Fibroblast of skin of scalp (primary cell): ENCODE data around the gene FBLN2.

Experiments used
- DNase-seq: peaks from one replicate; pipeline ENCODE4 v3.0.0-alpha.2; 2013

Gene FBLN2

DNA sequence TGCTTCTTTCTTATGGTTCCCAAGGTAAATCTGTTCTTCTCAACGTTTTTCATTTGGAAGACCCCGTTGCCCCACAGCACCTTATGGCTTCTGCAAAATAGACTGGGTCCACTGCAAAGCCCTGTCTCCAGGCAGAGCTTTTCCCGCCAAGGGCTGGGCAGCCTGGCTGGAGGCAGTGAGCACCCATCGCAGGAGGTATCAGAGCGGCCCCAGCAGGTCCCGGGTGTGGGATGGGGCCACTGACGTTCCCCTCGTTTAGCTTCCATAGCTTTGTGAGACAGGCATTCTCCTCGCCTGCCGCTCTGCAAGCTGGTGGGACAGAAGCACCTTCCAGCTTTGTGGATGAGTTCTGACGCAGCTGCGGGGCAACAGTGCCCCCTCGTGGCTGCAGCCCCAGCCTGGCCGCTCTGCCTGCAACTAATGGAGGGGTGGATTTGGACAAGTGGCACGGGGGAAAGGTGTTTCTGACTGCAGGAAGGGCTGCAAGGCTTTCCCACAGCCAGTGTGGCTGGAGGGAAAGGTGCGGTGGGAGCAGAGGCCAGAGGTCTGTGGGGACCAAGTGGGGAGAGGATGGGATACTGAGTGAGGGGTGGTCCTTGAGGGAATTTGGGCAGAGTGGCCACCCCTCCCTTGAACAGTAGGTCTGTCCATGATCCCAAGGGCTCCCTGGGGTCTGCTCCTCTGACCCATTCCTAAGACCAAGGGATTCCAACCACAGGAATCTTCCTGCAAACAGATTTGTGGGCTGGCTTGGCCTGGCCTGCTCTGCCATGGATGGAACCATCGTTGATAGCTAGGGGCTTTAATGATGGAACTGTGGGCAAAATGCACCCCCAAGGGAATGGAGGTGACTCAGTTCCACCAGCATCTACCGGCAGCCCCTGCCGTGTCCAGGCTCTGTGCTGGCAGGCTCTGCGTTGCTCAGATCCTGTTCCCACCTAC lies 99.4 kb downstream of the FBLN2 start:
- peak; percentile 83 for DNase-seq

DNA sequence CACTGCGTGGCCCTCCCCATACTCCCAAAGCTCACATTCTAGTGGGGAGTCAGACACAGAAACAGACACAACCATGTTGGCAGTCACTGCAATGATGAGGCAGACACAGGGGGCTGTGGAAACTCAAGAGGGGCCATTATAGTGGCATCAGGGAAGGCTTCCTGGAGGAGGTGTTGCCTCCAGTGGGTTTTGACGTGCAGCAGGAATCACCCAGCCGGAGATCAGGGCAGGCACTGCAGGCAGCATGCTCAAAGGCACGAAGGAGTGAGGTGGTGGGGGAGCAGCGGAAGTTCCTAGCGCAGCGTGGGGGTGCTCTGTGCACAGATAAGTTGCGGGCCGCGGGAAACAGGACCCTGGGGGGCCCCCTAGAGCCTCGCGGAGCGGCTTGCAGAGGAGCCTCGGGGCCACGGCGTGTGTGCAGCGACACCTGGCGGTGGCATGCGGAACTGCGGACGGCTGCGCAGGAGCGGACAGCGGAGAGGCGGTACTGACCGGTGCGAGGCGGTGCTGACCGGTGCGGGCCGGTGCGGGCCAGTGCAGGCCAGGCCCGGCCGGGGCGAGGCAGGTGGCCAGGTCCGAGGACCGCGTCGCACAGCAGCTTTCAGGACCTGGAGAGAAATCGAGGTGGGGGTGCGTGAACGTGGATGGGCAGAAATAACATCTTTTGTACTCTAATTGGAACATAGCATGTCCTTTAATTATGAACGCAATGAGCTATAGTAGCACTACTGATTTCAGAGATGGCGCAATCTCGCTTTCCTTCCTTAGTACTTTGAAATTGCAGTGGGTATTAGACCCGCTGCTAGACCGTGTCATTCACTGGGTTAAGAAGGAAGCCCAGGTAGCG lies 101.5 kb downstream of the FBLN2 start:
- peak; percentile 78 for DNase-seq

DNA sequence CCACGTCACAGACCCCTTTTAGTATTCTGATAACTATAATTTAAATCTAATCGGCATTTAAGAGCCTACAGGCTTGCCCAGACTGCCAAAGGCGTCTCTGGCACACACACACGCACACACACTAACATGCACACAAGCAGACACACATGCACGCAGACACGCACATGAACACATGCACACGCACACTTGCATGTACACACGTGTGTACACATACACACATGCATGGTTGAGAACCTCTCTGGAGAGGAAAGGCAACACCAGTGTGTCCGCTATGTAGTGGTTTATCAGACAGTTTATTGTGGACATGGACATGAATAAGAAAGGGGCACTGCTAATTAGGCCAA lies 102.1 kb downstream of the FBLN2 start:
- no peak for DNase-seq

DNA sequence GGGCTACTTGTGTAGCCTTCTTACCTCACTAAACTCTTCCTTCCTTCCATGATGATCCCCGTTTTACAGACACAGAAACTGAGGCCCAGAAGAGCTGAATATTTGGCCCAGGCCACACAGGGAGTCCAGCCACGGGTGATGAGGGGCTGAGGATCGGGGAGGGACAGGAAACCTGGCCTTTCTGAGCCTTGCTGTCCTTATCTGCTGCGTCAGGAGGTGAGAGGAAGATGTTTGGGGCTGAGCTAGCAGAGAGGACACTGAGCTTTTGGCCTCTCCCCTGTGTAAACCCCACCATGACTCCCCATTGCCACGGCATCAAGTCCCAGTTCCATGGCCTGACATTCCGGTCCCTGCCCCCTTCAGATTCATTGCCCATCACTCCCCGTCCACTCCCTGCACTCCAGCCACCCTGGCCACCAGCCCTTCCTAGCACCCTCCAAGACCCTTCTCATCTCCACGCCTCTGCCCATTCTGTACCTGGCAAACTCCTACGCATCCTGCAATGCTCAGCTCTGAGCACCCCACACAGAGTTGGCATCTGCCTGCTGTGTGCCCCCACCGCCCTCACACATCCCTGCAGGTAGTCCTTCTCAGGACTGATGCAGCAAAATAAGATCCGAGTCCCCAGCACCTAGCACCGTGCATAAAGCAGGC lies 103.0 kb downstream of the FBLN2 start:
- no peak for DNase-seq

DNA sequence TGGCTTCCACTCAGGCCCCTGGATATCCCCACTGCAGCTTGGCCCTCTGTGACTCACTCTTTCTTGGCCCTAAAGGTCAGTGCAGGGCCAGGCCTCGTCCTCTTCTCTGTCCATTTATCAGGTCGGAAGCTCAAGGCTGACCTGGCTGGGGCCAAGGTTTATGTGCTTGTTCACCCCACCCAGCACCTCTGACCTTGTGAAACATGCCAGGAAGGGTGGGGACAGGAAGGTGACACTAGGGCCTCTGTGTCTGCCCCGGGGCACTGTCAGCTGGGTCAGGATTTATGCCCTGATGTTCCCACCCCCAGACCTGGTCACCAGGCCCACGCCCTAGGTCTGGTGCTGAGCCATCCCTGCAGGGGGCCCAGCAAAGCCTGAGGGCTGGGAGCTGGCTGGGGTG lies 103.8 kb downstream of the FBLN2 start:
- no peak for DNase-seq

DNA sequence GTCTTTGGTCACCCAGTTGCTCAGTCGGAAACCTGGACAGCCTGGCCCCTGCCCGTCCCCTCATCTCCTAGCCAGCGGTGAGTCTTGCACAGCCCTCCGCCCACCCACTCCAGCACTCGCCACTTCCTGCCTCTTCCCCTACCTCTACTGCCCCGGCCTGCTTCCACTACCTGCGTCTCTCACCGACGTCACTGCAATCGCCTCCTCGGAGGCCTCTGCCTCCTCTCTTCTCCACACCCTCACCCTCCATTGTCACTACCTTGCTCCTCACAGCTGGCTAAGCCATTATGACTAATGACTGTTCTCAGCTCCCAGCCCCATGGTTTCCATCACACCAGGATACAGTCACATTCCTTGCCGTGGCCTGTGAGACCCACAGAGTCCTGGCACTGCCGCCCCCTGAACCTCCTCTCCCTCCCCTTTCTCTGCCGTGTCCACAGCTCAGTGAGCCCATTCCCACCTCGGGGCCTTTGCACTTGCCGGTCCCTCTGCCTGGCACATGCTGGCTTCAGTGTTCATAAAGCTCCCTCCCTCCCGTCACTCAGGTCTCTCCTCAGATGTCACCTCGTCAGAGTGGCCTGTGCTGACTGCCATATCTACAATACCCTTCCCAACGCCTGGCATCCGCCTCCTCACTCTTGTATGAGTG lies 104.8 kb downstream of the FBLN2 start:
- DNase-seq: no peak

DNA sequence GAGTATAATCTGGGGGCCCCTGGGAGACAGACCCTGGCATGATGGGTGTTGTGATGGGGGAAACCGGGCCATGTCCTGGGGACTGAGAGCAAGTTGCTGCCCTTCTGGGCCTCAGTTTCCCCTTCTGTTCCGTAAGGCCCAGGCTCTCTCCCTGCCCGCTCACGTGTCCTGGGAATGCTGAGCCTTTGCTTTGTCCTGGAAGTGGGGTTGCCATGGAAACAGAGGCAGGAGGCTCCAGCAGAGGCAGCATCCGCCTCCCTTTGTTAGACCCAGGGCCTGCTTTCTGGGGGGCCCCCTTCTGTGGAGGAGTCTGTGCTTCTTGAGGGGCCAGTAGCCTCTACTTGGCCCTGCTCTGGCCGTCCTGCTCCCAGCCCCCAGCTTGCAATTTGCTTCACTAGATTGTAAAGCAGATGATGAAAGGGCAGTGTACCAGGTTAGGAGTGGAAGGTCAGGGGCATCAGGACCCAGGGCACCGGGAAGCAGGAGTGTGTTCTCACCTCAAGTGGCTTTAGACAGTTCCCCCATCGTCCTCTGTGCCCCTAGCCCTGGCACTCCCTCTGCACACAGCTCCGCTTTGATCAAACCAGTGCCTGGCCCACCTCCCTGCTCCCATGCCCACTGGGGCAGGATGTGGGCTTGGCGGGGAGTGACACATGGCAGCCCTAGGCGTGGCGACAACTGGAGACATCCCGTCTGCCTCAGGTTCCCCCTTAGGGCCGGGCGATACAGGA lies 105.6 kb downstream of the FBLN2 start:
- no peak for DNase-seq

DNA sequence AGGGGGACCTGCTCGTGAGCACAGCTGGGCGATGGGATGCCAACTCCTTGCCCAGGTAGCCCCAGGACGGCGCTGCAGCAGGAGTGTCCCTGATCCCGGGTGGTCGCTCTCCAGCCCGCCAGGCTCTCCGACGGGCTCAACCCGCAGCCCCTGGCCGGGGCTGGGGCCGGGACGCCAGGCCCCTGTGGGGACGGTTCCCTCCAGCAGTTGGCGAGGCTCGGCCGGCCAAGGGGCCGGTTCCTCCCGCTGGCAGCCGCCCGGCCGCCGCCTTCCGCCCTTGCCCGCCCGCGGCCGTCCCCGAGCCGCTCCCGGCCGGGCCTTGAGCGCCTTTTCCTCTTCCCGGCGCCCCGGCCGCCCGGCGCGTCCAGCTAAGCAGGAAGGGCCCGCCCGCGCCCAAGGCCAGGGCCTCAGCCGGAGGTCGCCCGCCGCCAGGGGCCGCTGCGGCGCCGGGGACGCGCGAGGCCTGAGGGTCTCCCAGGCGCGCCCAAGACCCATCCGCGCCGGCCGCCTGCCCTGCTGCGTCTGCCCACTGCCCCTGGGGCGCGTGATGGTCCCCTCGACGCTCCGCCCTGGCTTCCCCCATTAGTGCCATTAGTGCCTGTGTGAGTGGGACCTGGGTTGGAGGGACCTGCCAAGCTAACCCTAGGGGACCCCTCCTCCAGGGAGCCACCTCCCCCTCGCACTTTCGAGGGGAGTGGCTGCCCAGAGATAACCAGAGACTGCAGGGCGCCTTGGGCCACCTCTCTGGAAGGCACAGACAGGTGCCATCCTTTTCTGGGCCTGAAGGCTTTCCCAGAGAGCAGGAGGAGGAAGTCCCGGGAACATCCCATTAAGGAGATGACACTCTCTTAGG lies 106.4 kb downstream of the FBLN2 start:
- peak; percentile 45 for DNase-seq

DNA sequence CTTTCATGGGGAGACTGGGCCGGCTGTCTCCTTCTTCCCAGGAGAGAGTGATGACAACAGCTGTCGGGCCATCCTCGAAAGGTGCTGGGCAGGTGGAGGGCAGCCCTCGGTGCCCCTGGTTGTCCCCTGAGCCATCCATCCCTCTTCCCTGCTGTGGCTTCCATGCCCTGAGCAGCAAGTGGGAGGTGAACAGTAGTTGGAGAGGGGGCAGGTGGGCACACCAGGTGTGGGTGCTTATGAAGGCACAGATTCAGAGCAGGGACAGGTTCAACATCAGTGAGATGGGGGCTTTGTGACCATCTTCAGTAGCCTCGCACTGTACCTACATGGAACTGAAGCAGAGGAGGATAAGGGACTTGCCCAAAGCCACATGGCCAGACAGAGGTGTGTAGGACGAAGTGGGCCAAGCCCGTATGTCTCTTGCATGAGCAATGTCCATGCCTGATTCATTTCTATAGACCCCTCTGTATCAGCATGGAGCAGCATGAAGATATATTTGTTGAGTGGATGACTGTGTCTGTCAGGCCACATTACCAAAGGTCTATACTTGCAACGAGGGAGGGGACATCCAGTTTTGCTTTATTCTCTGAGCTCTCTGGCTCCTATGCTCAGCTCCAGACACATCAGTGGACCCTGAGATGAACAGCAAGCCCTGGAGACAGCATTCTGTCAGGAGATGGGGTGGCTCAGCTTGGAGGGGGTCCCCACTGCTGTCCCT lies 107.8 kb downstream of the FBLN2 start:
- no peak for DNase-seq

DNA sequence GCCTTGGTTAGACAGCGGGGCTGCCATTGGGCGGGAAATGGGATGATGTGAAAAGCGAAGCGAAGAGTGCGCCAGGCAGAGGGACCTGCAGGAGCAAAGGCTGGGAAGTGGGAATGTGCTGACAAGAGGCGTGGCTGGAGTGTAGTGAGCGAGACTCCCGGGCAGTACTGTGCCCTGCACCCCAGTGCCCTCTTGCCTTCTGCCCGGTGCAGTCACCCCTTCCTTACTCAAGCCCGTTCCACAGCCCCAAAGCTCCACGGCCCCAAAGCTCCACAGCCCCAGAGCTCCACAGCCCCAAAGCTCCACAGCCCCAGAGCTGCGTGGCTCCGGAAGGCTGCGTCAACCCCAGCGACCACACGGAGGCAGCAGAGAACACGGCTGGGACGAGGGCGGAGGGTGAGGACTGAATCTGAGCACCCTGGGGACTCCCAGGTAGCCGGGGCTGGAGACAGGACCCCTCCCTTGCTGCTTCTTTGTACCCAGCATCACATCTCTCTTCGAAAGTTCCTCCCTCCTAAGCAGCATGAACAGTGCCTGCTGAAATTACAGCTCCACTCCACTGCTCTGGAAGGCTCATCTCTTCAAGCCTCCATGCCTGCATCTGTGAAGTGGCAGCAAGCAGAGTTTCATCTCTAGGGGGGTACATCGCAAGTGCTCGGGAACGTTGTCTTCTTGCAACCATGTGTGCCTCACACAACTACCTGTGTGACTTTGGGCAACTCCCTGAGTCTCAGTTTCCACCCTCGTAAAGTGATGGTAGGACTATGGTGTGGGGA lies 108.9 kb downstream of the FBLN2 start:
- DNase-seq: peak; percentile 35

DNA sequence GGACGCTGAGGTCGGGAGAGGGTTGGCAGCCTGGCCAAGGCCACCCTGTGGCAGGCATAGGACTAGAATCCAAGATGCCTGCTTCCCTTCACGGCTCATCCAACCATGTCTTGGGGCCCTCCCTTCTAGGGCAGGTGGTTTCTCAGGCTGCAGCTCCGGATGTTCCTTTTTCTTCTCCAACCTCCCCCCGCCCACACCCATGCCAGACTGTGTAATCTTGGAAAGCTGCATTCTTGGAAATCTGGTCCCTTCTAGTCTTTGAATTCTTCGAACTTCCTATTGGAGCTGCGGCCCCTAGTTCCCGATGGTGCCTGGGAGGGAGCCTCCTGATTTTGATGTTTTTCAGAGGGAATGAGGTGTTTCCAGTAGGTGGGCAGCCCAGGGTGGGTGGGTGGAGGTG lies 109.8 kb downstream of the FBLN2 start:
- DNase-seq: no peak

DNA sequence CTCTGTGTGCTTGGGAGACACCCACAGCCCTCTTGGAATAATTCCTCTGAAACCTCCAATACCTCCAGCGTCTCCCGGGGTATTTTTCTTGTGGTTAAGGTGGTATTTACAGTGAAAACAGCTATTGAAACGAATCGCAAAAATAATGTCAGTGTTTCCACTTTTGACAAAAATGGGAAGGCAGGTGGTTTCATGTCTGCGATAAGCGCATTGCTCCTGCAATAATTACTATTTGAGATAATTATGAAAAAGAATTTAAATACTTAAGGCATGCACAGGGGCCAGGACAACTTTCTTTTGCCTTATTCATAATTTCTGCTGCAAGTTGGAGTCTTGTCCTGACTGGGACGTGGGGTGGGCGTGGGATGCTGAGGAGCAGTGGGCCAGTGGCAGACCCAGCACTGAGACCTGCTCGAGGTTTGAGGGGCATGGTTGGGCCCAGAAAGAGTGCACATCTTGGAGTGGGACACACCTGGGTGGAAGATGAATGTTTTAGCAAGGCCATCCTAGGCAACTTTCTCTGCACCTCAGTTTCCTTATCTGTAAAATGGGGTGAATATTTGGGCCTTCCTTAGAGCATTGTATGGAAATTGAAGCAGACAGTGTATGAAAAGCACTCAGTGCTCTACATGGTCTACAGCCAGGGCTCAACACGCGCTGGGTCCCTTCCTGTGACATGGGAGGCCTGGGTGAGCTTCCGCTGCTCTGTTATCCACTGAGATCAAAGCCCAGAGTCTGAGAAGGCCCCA lies 110.5 kb downstream of the FBLN2 start:
- no peak for DNase-seq

DNA sequence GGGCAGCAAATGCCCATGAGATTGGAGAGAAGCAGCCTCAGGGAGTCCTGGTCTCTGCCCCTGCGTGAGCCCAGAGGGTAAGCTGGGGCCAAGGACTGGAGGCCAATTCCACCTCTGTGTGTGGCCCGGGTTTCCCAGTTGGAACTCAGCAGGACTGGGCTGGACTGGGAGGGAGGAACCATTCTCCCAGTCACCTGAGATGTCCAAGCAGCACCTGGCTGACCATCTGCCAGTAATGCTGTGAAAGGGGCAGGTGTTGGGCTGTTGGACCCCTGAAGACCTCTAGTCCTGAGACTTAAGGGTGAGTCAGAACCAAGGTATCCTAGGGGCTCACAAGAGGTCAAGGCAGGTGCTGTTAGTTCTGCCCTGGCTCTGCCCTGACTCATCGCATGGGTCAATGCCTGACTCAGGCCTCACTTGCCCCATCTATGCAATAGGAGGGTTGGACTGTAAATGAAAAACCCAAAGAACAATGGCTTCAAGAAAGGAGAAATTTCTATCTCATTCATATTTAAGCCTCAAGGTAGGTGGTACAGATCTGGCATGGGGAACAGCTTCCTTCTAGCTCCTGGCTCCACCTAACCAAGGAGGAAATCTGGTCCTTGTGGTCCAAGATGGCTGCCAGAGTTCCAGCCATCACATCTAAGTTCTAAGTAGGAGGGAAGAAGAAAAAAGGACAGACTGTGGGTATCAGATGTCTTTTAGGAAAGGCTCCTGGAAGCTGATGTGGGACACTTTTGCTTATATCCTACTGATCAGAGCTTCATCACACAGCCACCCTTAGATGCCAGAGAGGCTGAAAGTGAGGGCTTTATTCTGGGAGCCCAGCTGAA lies 111.3 kb downstream of the FBLN2 start:
- no peak for DNase-seq

DNA sequence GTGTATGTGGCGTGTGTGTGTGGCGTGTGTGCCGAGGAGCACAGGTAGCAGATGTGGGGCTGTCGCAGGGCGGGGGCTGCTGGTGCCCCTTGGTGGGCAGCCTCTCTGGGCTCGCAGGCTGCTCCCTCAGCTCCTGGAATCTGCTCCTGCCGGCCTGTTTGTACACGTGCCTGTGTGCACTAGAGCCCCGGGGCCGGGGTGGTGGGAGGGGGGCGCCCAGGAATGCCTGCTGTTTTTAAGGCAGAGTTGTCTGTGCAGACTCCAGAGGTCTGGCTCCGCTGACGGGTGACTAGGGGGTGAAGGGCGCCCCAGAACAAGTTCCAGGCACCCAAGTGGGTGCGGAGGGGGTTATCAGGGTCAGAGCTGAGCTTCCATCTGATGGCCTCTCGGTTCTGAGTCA lies 112.2 kb downstream of the FBLN2 start:
- DNase-seq: no peak

DNA sequence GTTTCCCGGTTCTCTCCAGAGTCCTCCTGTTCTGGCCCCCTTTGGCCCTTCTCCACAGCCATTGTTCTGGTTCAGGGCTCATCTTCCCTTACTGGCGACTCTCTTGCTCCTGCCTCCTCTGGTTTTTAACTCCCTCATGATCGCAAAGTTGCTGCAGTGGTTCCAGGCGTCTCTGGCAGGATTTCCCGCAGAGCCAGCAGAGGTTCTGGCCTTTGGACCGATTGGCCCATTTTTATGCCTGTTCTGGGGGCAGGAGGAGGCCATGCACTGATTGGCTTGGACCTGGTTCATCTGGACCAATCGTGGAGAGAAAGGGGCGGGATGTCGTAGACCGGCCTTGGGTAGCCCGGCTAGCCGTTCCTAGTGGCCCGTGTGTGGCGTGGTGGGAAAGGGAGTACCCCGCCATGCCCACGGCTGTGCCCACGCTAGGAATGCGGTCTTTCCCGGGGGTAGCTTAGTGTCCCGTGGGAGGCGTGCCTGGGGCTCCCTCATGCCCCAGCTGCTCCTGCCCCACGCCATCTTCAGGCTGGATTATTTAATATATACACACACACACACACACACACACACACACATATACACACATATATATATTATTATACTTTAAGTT lies 113.4 kb downstream of the FBLN2 start:
- no peak for DNase-seq

DNA sequence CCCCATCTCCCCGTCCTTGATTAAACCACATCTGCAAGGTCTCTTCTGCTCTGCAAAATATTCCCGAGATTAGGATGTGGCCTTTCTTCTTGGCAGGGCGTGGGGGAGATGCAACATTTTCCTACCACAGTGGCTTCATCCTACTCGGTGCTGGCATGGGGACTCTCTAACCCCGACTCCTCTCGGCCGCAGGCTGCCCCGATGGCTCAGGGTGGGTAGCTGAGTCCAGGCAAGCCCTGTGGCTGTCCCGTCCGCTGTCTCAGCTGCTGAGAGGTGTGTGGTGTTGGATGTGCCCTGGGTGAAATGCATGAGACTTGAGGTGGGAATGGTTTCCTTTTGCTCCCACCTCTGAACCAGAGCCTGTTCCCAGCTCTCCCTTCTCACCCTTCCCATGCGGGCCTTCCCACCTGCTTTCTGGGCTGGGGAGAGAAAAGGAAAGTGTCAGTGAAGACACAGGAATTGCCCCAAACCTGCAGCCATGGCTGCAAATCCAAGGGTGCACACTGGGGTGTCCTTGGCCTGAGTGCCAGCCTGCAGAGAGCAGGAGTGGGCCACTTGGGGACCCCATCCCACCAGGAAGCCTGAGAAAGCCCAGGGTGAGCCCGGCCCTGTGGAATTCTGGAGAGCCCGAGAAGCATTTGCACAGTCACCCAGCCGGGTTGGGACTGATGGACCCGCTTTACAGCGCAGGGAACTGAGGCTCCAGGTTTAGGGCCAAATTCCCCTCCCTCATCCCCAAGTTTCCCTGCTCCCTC lies 115.0 kb downstream of the FBLN2 start:
- no peak for DNase-seq
